Kasumi-1 (cell line): ENCODE results near the gene FGD5.
"Not testable (repeated sequence)": the region's sequence is repeated elsewhere in the genome, so short reads cannot be mapped to it uniquely, and the experiment has no call there.

Source experiments
- DNase-seq, 2 experiments: peaks; one replicate each; lab custom pipeline; 2025; lab: John Stamatoyannopoulos, UW

The FGD5 gene

DNA sequence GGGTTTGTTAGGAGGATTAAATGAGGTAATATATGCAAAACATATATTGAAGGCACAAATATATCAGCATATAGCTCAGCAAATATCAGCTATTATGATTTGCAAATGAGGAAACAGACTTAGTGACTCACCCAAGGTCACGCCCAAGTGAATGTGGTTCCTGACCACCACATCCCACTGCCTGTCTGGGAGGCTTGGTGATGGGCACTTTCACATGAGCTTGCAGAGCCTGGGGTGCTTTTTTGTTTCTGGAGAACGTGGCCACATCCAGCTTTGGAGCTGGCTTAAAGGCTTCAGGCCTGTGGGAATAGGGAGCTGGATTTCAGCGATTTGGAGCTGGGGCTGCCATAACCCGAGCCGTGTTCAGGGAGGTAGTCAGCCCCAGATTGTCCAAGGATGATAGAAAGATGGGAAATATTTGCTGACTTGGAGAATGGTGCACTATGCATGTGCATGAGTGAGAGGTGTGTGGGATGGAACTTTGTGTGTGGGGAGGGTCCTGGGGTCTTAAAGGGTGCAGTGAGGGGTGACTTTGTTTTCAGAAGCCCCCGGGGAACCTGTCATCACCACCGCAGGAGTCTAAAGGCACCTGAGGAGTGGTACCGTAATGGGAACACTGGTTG lies 12.0 kb upstream of the FGD5 start:
- DNase-seq = peak; percentile 36 to 51

DNA sequence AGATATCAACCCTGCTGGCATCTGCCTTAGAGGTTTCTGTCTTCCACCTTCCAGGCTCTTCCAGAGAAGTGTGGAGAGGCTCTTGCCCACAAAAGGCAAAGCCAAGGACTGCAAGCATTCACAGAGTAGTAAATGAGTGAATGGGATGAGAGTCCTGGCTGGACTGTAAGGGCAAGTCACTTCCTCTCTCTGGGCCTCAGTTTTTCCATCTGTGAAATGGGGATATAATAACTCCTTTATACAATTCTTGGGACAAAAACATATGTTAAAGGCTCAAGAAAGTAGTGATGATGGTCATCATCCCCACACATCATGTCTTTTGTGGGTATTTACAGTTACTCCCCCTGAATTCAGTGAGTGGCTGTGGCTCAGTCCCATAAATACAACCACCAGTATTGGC lies 10.7 kb upstream of the FGD5 start:
- no peak for DNase-seq

DNA sequence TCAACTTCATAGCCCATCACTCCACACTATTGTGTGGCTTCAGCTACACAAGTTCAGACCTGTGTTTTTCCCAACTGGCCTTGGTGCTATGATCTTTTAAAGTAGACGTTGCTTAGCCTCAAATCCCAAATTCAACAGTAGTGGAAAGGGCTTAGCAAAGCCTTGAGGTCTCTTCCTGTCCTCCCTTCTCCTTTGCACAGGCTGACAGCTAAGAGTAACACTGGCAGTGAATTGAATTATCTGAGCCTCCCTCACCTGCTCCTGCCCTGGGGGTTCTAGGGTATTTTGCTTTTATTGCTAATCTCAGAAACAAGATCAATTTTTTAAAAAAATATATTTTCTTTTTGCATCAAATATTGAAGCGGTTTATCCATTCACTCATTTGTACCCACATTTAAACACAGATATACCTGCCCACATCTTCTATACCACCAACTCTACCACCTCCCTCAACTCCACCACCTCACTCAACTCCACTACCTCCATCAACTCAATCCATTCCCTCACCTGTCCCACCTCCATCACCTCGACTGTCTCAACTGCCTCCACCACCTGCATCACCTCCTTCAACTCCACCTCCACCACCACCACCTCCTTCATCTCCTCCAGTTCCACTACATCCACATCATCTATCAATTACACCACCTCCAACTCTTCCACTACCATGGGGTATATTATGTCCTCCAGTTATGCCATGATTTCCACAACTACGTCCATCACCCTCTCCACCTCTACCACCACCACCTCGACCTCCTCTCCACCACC lies 10.1 kb upstream of the FGD5 start:
- DNase-seq = no peak

DNA sequence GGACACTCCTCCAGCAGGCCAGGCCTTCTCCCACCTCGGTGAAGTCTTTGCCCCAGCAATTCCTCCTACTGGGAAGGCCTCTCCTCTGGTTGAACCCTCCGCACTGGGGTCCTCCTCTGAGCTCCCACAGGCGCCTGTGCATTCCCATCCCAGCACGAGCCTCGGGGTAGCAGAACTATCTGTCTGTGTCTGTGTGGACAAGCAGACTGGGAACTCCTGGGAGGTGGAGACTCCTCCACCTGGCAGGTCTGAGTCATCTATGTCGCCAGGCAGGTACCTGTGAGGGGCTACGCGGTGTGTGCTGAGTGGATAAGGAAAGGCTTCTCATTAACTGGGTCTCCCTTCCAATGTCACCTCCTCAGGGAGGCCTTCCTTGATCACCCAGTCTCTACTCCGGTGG lies 9.2 kb upstream of the FGD5 start:
- not testable (repeated sequence) for DNase-seq

DNA sequence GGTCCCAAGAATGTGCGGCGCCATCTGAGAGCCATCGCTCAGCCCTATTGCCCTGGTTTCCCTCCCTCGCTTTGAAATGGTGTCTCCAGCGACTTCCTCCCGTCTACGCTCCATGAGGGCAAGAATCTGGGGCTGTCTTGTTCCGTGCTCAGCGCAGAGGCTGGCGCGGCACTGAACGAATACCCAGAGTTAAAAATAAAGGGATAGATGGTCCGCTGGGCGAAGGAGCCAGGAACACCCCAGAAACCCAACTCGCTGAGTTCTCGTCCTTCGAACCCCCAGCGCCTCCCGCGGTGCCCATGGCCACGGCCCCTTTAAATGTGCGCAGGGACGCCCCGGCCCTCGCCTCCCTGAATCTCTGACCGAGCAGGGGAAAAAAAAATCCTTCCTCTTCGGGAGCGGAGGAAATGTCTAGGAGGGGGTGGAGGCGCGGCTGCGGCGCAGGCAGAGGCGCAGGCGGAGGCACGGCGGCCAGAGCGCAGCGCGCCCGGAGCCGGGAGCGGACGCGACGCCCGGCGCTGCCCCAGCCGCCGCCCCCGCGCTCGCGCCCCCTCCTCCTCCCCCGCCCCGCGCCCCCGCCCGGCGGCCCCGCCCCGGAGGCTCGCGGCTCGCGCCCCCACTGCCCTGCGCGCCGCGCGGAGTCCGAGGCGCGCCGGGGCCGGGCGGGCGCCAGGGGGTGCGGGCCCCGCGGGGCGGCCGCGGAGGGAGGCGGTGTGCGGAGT lies 8.5 kb upstream of the FGD5 start:
- DNase-seq = peak in 1 of 2 experiments; percentile 14

DNA sequence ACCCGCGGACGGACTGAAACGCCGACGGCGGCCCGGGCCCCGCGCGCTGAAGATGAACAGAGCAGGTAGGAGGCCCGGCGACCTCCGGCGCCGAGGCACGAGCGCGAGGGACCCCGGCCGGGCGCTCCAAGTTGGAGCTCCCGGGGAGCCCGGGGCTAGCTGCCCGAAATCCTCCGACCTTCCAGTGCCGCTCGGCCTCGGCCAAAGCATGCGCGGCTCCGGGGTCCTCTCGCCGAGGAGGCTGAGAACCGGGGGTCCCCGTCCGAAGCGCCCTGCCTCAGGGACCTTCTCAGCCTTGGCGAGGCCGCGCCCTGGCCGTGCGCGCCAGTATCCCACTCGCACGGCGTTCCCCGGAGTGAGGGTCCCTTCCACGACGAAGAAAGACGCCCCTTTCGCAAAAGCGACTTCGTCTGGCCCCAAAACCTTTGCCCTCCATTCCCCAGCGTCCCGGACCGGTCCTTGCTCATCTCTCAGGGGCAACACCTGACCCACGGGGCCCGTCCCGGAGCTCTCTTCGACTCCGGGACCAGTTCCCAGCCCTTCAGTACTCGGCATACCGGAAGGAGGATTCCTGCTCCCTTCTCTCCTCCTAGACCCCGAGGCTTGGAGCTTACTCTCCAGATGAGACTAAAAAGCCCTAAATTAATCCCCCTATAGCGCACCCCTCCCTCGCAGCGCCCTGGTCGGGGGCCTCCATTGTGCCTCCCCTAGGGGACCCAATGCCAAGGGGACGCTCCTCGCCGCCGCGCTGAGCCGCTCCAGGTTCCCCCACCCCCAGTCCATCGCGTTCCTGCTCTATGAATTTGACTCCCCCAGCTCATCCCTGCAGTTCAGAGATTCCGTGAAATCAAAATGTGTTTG lies 7.7 kb upstream of the FGD5 start:
- DNase-seq = no peak

DNA sequence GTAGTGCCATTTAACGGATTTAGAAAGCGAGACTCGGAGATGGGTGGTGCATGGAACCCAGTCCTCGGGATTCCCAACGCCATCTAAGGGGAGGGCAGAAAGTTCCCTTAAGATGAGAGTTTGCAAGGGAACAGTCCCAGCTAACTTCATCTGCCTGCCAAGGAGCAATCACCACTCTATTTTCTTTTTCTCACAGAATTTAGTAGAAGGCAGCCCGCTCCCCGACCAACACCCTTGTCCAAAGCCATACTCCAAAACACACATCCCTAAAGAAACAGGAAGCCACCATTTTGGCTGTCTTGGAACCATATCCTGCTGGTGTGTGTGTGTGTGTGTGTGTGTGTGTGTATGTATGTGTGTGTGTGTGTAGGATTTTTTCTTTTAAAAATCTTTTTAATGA lies 7.1 kb upstream of the FGD5 start:
- no peak for DNase-seq

DNA sequence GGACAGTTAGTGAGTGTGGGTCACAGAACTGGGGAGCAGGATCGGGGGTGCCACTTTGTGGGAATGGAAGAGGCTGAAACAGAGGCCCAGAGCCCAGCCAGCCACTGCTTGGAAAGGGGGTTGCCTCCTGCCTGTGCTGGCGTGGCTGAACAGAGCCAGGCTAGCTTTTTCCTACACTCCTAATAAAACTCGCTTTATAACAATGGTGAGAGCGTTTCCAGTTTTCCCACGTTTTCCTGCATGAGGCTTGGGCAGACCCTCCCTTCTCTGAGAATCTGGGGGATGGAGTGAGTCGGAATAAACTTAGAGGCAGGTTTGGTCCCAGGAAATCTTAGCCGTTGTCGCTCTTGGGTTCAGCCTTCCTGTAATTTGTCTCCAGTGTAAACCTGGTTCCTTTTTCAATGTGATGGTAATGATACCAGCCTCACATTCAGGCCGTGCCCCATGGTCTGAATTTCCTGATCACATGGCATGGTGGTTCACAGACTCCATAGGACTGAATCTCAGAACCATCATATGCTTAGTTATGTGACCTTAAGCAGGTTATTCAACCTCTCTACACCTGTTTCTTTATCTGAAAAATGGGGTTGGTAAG lies 6.5 kb upstream of the FGD5 start:
- DNase-seq = no peak

DNA sequence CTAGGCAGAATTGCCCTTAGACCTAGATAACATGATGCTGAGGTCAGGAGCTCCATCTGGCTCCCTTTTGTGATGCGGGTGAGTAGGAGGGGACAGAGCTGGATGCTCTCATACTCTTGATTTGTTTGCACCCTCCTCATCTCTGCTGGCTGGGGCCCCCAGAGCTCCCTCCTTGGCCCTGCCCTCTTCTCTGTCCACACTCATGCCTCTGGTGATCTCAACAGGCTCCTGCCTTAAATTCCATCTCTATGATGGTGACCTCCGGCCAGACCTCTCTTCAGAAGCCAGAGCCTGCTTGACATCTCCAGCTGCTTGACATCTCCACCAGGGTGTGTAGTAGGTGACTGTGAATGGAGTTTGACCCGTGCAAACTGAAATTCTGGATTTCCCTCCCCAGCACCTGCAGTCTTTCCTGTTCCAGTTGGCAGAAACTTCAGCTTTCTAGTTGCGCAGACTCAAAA lies 4.3 kb upstream of the FGD5 start:
- DNase-seq = no peak

DNA sequence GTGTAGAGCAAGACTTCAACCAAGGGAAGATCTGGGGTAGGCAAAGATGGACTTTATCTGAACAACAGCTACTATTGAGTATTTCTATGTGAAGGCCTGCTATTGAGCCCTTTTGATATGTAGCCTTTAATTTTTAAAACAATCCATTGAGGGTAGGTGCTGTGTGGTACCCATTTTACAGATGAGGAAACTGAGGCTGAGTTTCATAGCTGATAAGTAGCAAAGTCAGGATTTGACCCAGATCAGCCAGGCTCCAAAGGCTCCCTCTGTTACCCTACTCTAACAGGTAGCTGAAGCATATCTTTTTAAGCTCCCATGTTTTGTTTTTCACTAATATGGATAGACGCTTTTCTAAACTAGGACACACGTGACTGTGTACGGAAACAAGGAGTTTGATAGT lies 2.4 kb upstream of the FGD5 start:
- no peak for DNase-seq

DNA sequence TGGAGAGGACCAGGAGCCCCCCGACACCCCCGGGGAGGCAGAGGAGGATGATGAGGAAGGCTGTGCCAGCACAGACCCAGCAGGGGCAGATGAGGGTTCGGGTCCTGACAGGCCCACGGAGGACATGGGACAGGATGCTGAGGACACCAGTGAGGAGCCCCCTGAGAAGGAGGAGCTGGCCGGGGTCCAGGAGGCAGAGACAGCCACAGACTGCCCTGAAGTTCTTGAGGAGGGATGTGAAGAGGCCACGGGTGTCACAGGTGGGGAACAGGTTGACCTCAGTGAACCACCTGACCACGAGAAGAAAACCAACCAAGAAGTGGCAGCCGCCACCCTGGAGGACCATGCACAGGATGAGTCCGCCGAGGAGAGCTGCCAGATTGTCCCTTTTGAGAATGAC lies 909 bp downstream of the FGD5 start:
- DNase-seq = no peak

DNA sequence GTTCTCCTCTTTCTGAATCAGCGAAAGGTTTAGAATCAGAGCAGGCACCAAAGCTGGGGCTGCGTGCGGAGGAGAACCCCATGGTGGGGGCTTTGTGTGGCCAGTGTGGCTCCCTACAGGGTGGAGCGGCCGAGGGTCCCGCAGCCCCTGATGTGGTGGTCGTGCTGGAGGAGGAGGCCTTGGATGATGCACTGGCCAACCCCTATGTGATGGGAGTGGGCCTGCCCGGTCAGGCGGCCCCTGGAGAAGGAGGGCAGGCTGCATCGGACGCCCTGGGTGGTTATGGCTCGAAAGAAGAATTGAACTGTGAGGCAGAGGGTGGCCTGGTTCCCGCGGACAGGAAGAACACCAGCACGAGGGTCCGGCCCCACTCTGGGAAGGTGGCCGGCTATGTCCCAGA lies 1.4 kb downstream of the FGD5 start:
- DNase-seq = no peak

DNA sequence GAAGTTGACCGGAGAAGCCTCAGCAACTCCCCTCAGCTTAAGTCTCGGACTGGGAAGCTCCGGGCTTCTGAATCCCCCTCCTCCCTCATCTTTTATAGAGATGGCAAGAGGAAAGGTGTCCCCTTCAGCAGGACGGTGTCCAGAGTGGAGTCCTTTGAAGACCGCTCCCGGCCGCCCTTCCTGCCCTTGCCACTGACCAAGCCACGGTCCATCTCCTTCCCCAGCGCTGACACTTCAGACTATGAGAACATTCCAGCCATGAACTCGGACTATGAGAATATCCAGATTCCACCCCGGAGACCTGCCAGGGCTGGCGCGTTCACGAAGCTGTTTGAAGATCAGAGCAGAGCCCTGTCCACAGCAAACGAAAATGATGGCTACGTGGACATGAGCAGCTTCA lies 2.4 kb downstream of the FGD5 start:
- DNase-seq = no peak

DNA sequence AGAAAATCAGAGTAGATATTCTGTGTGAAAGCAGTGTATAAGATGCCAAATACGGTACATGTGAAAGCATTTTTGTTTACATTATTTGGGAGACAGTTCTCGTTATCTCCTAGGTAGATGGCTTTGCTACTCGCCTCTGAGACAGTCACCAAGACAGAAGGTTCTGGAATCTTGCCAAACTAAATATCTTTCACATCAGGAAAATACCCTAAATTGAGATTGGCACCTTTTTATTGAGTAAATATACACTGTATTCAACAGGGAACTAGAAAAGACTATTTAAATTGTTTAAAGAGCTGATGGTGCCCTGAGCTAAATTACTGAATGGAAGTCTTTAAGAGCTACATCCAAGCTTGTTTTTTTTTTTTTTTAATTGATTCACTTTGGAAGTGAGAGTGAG lies 3.4 kb downstream of the FGD5 start:
- no peak for DNase-seq

DNA sequence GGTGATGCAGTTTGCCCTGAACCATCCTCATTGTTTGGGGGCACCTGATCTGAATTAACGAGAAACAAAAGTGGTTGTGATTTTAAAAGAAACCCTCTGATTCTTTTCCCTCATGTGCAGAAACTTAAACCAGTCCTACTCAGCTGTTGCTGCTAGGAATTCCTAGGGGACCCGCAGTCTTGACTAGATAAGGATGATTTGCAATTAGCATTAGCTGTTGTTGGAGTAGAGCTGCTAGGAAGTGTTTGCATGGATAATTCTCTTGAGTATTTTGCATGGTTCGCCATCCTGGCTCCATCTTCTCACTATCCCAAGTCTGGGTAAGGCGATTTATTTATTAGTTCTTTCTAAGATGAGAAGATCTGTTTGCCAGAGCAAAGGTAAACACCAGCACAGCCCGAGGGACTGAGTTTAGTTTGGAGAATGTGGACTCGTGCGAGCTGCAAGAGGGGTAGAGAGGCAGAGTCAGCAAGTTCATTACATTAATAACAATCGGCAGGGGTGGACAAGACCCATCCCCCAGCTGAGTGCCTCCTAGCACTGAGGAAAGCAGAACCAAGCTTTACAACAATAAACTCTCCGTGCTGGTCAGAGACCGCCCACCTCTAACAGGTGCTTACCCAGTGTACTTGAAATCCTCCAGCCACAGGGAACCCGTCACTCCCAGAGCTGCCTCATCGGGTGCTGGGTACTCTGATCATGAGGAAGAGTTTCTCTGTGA lies 4.1 kb downstream of the FGD5 start:
- DNase-seq = no peak

DNA sequence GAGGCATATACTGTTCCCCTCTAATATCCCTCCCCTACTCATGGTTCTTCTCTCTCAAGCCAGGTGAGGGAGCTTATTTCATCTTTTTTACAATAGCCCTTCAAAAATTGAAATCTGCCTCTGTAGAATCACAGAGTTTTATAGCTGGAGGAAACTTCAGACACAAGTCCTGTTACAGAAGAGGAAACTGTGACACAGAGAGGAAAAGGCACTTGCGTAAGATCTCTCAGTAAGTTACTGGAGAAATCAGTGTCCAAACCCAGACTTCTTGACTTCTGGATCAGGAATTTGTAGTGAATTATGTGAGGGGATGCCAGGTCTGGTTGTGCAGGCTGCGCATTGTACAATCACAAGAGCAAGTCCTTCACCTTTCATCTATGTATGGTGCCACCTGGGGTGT lies 4.6 kb downstream of the FGD5 start:
- peak; percentile 31 to 37 for DNase-seq

DNA sequence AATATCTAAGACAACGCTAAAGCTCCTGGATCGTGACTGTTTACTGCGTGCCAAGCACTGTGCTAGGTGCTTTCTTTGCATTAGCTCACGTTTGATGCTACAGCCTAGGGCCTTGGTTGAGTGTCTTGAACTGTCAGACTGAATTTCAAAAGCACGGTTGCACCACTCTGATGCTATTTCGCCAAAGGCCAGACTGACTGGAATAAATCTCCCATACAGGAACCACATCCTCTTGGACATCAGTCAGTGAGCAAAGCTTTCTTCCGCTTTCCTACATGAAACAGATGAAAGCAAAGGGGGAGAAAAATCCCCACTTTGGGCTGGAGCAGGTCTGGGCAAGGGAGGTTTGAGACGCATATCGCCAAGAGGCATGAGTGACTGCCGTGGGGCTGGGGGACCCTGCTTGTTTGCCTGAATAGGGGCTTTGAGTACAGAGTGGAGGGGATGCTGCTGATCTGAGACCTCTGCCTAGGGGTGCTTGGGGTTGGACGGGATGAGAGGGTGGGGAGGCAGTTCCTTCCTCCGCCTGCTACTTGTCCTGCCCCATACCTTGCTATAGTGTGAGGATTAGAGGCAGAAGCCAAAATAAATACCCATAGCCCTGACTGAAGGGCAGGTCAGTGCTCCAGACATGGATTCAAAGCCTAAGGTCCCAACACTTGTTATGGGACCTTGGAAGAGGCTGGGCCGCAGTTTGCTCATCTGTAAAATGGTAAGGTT lies 5.3 kb downstream of the FGD5 start:
- no peak for DNase-seq

DNA sequence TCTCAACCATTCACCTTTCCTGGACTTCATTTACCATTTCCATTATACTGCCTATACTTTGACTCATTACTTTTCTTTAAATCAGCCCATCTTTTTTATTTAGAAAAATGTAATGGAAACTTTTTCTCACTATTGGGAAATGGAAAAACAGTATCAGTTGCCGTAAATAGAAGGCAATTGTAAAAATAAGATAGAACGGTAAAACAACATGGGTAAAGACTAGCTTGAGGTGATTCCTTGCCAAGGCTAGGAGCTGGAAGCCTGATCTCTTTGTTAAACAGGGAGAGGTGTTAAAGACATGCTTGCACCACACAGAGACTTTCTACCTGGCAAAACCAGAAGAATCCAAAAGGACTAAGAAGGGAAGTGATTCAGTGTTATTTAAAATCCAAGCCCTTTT lies 5.9 kb downstream of the FGD5 start:
- no peak for DNase-seq

DNA sequence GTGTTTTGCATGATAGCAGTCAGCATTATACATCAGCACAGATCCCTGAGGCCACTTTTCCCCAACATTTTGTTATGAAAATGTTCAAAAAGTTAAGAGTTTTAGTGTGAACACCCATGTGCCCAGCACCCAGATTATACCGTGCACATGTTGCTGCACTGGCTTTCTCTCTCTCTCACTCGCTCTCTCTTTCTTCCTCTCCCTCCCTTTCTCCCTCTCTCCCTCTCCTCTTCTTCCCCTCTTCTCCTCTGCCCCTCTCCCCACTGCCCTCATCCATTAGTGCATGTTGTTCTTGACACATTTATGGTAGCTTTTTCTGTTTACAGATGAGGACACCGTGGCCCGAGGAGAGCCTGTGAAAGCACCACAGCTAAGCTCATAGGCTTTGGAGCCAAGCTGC lies 7.3 kb downstream of the FGD5 start:
- no peak for DNase-seq

DNA sequence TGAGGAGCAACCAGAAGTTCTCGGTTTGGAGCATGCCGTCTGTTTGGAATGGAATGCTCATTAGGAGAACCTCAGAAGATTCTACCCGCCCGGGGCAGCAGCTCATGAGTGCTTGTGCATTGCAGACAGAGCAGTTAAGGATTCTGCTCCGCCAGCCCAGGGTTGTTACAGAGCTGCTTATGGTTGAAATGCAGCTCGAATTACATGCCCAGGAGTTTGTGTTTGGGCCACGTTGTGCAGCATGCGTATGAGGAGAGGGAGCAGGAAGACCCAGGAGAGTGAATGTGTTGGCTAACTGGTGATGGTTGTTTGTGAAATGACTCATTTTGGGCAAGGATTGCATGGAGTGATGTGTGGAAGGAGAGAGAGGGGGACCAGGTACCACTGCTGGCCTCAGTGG lies 9.0 kb downstream of the FGD5 start:
- no peak for DNase-seq

DNA sequence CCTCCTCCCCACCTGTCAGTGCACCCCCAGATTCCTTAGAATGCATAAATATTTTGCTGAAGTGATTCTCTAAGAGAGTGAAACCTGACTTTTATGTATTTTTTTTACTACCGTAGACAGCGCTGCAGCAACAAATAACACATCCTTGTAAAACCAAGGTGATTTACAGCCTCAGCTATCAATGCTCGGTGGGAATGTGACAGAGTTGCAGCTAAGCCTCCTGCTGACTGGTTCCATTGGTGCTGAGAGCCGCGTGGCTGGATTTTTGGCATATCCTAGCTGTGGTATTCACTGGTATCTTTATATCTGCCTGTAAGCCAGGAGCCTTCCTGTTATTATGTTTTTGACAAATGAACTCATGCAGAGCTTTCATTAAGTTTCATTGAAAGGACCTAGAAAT lies 11.0 kb downstream of the FGD5 start:
- no peak for DNase-seq
